HG03103 (cell line): ENCODE measurements around the gene PDE11A.

ENCODE experiments used
- ATAC-seq: cut with Tn5 transposase; IDR thresholded peaks from one replicate; pipeline ENCODE4 v1.9.1; 2021; ENCODE audit warnings: low read depth; ENCODE audit not compliant: unreplicated experiment

The PDE11A gene

DNA sequence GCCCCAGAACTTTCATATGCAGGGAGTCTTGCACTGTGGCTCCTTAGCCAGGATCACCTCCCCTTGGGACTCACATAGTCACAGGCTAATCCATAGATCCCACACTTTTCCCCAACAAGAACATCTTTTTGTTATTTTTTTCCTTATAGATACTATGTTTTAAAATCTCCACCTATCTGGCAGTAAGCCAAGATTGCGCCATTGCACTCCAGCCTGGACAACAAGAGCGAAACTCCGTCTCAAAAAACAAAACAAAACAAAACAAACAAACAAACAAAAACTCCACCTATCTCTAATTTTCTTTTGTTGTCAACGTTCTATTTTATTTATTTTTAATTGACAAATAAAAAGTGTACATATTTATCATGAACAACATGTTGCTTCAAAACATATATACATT, 141.7 kb downstream of the PDE11A start:
- no peak for ATAC-seq

DNA sequence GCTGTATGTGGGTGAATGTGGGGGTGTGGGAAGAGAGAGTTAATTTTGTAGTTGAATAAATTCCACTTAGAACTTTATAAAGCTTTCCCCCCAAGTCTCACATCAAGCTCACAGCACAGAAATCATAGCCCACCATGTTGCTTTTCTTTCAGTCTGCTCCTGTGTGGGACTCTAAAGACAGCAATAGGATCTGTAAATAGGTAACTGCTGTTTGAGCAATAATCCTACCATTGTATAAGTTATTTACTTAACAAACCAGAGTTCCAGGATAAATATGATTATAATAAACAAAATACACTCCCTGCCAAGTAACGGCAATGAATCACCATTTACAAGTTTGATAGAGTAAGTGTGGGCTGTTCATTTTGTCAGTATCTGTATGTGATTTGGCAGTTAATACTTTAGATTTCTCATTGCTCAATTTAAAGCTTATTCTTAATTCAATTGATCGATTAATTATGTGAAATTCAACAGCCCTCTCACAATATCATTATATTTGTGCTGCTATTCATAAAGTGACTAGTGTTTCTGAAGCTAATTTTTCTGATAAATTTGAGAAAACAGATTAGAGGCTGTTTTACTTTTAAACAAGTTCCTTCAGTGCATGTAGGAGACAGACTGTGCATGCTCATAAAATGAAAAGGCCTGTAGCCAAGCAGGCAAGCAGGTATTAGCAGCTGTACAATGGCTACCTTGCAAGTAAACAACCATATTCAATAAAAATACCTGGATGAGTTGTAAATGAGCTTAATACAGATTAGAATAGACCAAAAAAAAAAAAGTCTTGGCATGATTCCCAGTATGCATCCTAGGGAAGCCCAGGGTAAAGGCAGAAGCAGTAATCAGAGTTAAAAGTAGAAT, 142.7 kb downstream of the PDE11A start:
- ATAC-seq: no peak

DNA sequence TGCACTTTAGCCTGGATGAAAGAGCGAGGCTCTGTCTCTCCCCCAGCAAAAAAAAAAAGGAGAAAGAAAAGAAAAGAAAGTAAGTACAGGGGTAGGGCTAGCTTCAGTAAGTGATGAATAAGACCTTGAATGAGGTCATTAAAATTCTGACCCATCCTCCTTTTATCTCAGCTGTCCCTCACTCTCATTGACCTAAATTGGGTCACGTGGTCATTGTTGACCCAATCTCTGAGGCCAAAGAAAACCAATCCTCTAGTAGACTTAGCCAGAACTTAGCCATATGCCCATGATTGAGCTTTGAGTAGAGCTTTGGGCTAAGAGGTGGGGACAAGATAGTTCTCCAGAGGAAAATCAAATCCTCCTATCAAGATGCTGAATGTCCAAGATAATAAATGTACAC, 149.3 kb downstream of the PDE11A start:
- ATAC-seq: no peak

DNA sequence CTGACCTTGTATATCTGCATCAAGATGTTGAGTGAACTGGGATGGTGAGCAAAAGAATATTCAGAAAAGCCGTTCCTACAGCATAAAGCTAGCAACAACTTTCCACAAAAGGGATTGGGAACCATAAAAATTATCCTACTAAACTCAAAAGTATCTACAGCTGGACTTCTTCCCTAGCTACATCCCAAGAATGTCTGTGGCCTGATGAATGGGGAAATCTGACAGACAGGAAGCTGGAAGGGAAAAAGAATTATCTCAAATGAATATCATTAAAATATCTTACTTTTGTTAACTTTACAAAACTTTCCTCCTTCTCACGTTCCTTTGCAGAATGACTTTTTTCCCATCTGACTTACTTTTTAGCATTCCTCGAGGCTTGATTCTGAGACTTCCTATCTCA, 150.9 kb downstream of the PDE11A start:
- no peak for ATAC-seq

DNA sequence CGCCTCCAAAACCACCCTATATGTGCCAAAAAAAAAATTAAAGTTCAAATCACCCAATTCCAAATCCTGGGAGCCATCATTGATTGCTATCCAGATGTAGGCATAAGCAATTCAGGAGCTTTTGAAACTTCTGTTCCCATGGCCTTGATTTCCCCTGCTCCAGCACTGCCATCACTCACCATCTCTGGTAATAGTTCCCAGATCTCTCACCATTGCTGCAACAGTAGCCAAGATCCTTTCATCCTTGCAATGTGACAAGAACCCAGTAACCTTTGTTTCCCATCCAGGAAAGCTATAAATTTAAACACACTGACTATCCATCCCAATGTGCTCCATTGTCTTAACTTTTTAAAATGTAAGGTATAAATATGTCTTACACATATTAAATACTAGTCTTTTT, 155.4 kb downstream of the PDE11A start:
- no peak for ATAC-seq

DNA sequence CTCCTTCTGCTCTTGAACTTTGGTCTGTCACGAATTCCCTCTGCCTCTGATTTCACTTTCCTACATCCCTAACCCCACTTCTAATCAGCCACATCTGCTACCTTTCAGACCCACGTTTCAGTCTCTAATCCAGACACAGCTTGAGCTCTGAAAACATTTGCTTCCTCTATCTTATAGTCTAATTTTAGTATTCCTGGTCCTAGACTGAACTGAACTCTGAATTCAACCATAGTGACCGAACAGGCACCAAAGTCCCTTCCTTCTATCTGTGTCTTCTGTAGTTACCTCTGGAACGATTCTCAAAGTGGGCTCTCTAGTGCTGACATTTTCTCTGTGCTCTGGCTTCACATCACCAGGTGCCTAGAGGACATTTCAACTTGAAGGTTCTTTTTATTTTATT, 156.2 kb downstream of the PDE11A start:
- no peak for ATAC-seq

DNA sequence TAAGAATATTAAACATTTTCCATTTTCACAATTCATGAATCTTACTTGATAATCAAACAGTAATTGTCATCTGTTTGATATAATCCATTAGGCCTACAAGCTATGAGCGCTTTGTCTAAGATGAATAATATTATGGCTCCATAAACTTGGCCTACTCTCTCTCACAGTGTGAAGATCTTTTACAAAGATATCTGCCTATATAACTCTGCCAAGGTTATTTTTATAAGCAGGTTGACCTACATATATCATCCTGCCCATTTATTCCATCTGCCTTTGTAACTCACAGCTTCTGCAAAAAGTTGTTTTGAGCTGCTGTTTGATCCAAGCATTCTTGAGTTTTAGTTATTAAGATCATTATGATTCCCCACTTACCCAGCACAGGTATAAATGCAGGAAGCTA, 158.3 kb downstream of the PDE11A start:
- no peak for ATAC-seq

DNA sequence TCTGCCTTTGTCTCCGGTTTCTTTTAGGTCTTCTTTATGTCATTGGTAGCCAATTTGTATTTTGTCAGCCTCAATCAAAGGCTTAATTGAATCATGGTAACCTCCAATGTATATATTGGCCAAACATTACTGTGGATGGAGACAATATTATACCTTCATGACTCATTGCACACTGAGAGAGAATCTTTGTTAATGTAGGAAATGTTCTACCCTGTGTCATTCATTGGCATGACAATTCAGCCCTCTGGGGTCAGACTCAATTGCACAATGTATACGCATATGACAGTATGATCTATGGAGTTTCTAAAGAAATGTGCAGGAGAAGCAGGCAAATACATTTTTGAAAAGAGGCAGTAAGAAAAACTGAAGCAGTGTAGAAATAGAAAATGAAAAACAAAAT, 162.6 kb downstream of the PDE11A start:
- no peak for ATAC-seq

DNA sequence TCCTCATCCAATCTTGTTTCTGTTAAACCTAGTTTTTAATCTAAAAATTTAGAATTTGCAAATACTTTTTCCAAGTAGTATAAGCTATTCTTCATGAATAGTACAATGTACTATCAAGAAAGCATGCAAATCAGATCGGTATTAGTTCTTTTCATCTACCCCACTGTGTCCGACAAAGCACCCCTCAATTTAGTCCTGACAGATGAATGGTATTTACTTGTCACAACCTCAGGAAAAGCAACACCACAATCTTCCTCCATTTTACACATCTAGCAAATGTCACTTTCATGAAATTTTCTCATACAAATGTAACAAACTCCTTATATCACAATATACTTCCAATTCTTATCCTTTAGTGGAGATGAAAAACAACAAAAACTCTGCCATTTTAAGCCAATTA, 163.8 kb downstream of the PDE11A start:
- no peak for ATAC-seq

DNA sequence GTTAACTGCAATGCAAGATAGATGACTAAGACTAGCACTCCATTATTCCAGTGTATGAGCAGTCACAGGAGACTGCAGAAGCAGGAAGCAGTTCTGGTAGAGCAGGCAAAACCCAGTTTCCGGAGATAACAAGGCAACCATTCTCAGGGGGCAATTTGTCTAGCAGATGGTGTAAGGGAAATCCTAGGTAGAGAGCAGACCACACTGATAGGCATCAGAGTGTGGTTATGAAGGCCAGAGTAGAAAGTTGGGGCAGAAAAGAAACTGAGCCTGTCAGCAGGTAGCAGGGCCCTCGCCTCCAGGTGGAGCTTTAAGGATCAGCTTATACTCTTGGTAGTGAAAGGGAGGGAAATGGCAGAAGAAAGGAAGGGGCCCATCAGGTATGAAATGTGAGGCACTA, 164.4 kb downstream of the PDE11A start:
- no peak for ATAC-seq

DNA sequence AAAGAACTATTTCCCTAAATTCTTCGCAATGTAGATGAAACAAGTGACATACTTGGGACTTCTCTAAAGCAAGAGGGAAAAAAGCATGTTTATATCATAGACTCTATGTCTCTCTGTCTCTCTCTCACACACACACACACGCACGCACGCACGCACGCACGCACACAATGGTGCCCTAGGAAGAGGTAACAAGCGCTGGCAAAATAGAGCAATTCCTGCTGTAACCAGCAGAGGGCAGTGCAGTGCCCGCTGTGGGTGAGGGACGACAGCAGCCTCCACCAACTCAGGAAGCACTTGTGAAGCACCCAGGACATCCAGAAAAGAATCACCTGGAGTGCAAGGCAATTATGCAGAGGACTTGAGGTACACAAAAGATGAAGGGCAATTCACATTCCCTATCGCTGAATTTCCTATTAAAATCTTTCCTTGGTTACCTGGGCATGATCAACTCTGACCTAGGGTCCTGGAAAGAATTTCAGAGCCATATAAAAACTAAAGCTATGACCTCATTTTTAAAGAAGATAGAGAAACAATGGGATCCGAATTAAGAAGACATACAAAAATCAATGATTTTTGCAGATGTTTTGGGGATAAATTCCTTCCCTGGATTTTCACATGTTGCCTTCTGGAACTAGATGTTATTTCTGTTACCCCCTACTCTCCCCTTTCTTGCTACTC, 166.4 kb downstream of the PDE11A start:
- ATAC-seq: peak; percentile 96

DNA sequence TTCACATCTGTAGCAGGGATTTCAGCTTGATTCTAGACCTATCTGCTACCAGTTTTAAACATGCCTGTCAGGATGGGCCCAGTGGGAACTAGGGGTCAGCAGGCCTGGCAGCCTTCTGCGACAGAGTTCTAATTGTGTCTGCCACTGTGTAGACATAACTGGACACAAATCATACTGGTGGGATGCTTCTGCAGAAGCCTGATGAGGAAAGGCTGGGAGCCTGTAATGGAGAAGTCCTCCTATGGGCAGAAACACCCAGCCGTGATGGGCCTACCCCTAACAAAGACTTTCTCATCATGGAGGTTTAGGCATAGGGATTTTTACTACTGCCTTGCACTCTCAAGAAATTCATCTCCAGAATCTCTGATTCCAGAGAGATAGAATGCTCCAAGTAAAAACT, 166.9 kb downstream of the PDE11A start:
- no peak for ATAC-seq

DNA sequence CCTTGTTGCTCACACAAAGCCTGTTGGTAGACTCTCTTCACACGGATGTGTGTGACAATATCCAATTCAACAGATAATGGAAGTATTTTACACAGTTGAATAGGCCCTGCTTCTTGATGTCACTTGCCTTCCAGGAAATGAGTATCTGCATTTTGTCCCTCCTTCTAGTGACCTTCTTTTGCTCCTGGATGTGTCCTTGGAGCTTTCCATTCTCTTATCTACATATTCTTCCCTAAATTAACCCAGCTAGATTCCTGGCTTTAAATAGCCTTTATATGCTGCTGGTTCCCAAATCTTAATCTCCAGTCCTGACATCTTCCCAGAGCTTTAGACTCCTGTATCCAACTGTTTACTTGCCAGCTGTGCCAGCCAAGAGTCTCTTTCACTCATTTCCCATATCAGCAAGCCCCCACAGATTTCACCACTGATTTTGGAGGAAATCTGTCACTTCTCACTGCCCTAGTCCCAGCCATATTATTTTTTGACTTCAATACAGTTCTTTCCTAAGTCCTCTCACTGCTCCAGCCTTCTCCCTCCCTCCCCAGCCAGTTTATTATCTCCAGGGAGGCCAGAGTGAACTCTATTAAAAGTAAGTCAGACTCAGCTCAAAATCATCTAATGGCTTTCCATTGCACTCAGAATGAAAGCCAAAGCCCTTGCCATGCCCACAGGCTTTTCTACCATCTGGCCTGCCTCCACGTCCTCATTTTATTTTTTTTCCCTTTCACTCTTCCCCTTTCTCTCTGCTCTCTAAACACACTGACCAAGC, 170.0 kb downstream of the PDE11A start:
- ATAC-seq: no peak

DNA sequence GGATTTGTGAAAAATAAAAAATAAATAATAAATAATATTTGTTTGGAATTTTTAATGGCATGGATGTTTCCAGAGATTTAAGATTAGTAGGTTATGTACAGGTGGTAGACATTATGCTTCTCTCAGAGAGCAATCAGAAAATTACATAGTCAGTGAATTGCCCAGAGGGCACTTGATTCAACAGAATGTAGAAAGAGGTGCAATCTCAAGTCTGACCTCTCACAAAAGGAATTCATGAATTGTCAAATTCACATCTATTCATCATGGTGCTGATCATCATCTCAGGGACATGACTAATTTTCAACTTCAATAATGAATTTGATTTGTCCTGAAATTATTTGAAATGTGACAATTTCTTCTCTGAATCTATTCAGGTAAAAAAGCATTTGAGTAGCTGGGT, 172.5 kb downstream of the PDE11A start:
- no peak for ATAC-seq

DNA sequence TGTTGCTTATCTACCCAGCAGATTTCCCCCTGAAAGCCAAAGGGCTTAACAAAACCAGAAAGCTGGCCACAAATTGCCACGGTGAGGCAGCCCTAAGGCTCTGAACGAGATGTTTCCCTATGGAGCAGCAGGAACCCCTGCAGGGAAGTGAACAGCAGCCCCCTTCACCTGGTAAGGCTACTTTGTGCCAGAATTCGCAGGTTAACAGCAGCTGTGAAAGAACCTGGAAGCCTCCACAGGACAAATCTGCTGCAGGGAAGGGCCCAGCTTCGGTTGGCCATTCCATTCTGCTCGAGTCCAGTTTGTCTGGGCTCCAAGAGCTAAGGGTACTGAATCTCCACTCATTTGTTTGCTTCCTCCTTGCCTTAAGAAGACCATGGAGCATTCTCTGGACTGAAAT, 175.3 kb downstream of the PDE11A start:
- ATAC-seq: no peak

DNA sequence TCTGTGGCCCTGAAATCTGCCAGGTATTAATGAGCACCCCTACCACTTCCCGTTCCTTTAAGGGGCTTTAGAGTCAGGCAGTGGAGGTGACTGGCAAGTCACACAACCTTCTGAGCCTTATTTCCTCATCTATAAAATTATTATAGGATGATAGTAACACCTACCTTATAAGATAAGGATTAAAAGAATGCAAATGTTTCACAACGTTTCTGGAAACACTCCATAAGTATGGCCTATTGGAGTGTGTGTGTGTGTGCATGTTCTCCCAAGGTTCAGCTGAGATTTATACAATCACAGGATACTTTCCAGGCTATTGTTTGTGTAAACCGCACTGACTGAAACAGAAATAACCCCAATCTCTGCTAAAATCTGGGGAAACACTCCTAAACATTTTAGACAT, 176.0 kb downstream of the PDE11A start:
- ATAC-seq: no peak

DNA sequence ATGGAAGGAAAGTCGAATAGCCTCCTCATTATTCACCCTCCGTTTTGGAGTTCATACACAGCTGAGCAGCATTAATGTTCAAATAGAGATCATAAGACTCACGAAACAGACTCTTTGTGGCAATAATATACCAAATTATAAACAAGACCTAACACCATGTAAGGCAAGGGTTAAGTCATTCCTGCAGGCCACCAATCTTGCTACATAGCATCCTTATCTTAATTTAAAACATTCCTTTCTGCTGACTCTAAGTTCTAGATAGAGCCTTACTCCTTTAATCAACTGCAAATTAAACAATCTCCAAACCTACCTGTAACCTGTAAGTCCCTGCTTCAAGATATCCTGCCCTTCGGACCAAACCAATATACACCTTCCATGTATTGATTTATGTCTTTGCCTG, 178.0 kb downstream of the PDE11A start:
- no peak for ATAC-seq

DNA sequence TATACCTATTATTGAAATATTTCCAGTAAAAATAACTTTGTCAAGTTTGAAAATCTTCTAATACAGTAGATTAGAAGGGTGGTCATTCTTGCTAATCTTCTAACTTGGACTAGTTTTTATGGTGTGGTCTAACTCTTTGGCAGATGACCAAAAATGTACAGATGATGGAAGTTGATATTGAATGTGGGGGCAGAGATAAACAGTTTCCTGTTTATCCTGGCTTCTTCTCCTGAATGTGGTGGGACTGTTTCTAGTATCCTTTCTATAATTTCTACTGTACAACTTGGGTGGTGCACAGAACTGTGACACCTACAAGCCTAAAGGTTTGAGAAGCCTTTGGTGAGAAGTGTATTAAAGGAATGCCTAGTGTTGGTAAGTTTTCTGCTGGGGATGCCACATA, 178.7 kb downstream of the PDE11A start:
- no peak for ATAC-seq

DNA sequence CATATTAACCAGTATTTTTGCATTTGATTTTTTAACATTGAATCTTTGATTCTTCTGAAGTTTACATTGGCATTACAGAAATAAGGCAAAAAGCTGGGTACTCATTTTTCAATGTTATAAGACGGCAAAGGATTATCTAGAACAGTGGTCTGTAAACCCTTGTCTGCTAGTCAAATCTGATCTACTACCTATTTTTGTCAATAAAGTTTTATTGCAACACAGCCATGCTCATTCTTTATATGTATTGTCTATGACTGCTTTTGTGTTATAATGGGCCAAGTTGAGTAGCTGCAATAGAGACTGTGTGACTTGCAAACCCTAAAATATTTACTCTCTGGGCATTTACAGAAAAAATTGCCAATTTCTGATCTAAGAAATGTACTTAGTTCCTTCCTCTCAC, 181.0 kb downstream of the PDE11A start:
- no peak for ATAC-seq

DNA sequence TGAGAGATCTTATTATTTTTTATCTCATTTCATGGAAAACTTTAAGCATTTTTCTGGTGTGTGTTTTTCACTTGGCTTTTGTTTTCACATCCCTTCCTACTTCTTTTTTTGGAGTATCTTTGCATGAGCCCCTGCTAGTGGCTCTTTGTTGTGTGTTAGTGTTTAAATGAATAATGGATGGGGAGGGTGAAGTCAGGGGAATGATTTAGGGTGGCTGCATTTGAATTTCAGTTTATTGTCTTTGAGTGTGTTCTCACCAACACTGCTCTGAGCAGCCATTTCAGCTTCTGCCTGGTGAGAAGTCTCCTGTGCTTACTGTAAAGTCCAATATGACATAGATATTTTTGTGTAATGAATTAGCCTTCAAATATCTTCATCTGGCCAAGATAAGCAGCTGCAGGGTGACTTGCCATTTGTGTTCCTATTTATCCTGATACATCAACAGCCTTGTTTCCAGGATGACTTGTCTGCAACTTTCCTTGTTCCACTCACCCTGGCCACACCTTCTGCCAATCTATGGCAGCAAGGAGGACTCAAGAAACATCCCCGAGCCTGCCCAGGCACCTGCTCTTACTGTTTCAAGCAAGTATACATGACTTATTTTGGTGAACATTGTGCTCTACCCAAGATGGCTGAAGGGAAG, 182.6 kb downstream of the PDE11A start:
- no peak for ATAC-seq

DNA sequence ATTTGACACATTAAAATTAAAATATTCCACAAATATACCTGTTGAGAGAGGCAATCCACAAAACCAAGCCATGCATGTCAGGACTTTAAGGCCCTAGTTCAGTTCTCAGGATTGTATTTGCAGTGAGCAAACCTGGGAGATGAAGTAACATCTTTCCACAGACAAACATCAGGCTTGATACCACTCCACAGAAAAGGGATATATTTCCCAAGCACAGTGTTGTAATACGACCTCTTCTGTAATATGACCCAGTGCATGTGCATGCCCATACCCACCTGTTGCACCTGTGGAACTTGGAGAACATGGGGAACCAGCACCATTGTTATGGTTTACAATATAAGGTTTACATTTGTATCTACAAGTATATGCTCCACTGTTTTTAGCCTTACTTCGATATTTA, 184.0 kb downstream of the PDE11A start:
- ATAC-seq: no peak
